Retinal pigment epithelial cell (primary cell): ENCODE measurements around the gene BCL2L14.

Experiments used
- DNase-seq: peaks from one replicate; pipeline ENCODE4 v3.0.0-alpha.2; 2010; ENCODE audit warnings: low read depth
- H3K4me3 ChIP-seq: 2 replicates; pipeline ENCODE4 v1.5.1; 2011; ENCODE audit warnings: mild to moderate bottlenecking, low read length, control low read depth, moderate library complexity
- CTCF ChIP-seq: conservative IDR thresholded peaks from 2 replicates; pipeline ENCODE4 v1.5.1; 2011; ENCODE audit warnings: low read depth, low read length, control low read depth, inconsistent platforms

Gene BCL2L14

GRCh38 chr12:12147111-12147510 lies 76.4 kb downstream of the BCL2L14 start:
- TF ChIP-seq CTCF: no peak
- H3K4me3 ChIP-seq: no peak overlapping the region
- no peak for DNase-seq
